GM18951 (cell line): ENCODE measurements around the gene FMNL3.
A peak's percentile ranks its signal among the peaks of the same experiment; 100 is the strongest.

Experiments
- POLR2A ChIP-seq: IDR thresholded peaks from 4 replicates; pipeline ENCODE4 v1.6.1; 2011; ENCODE audit warnings: mild to moderate bottlenecking; ENCODE audit not compliant: insufficient read length, insufficient read depth; ENCODE audit errors: extremely low read depth
- in situ Hi-C: fragments of 300-500 bp; cut with MboI; formaldehyde crosslinking; loops from one replicate; pipeline ENCODE4 v1.12.0; 2022; ENCODE audit warnings: low sequenced_read_pairs, mixed read lengths, inconsistent platforms; ENCODE audit not compliant: unreplicated experiment

The FMNL3 gene

DNA sequence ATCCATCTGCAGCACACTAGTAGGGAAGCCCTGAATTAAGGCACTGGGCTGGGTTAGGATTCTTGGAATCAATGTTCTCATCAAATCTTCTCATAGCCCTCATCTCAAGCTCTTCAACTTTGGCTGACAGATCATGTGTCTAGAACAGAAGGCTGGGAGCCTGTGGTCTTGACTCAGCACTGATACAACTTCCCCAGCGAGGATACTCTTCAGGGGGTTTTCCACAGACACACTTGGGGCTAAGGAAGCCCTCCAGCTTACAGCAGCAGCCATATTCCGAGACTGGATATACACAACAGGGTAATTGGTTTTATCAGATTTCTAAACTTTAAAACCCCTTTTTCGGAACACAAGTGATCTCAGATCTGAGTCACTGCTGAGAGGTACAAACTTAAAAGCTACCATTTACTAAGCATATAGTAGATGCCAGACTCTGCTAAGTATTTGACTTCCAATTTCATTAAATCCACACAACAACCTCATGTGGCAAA, 3.5 kb downstream of the FMNL3 start:
- in situ Hi-C loops: no loop called here
- TF ChIP-seq POLR2A: peak; percentile 26

DNA sequence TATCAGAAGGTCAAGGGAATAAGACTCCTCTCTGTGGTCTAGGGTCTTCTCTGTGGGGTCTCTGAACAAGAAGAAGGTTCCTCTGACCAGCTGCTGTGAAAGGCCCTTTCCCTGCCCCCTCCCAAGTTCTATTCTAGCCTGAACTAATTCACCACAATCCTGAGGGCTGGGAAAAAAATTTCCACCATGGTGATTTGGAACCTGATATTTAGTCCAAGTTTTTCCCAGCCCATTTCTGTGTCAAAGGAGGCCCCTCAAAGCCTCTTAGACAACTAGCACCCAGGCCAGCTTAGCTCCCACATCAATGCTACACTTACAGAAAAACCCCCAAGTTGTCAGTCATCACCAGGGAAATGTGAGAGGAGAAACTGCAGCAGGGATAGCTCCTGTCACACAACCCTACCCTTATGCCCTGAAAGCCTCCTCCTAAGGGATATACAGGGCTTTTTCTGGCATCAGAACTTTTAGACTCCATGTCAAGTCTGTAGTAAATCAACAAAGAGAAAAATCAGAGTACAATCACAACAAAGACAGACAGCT, 4.5 kb downstream of the FMNL3 start:
- in situ Hi-C loops: no loop called here

GRCh38 chr12:49702009-49702408, 5.2 kb downstream of the FMNL3 start:
- TF ChIP-seq POLR2A: no peak
- in situ Hi-C loops: no loop called here

More for the DNA sequence above, 4.5 kb downstream of the FMNL3 start:
- TF ChIP-seq POLR2A: no peak

- in situ Hi-C loops: no loop called here
These were observed 8.3 kb downstream of the FMNL3 start for GRCh38 chr12:49698619-49699545.

GRCh38 chr12:49697808-49698207, 9.4 kb downstream of the FMNL3 start:
- in situ Hi-C loops: no loop called here
- TF ChIP-seq POLR2A: no peak

More at GRCh38 chr12:49698619-49699545, 8.3 kb downstream of the FMNL3 start:
- TF ChIP-seq POLR2A: no peak

- no peak for TF ChIP-seq POLR2A
- in situ Hi-C loops: no loop called here
These were observed 10.5 kb downstream of the FMNL3 start for GRCh38 chr12:49696723-49697122.

DNA sequence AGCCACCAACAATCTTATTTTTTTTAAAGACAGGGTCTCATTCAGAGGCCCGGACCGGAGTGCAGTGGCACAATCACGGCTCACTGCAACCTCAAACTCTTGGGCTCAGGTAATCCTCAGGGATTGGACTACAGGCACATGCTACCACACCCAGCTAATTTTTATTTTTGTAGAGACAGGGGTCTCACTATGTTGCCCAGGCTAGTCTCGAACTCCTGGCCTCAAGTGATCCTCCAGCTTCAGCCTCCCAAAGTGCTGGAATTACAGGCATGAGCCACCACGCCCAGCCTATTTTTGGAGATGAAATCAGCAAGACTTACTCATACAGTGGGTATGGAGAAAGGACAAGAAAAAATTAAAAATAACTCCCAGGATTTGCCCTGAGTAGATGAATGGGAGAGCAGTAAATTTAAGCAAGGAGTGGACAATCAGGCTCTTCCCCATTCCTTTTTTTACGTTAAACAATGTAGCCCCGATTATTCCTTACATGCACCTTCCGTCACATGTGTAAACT, 13.2 kb downstream of the FMNL3 start:
- in situ Hi-C loops: no loop called here
- TF ChIP-seq POLR2A: no peak

- in situ Hi-C loops: no loop called here
- no peak for TF ChIP-seq POLR2A
These were observed 14.4 kb downstream of the FMNL3 start for GRCh38 chr12:49692851-49693250.

DNA sequence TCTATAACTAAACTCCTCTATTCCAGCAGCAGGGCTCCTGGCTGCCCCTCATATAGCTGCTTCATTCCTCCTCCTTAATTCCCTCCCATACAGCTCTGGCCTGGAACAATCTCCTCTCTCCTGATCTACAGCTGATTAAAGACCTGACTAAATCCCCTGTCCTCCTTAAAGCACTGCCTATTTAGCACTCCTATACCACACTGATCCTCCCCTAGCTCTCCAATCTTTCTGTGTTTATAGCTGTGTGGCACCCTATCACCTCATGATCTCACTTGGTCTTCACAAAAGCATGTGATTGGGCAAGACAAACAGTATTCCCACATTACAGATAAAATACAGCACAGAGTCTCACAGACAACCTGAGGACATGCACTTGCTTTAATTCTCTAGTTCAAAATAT, 17.4 kb downstream of the FMNL3 start:
- in situ Hi-C loops: no loop called here
- TF ChIP-seq POLR2A: no peak

DNA sequence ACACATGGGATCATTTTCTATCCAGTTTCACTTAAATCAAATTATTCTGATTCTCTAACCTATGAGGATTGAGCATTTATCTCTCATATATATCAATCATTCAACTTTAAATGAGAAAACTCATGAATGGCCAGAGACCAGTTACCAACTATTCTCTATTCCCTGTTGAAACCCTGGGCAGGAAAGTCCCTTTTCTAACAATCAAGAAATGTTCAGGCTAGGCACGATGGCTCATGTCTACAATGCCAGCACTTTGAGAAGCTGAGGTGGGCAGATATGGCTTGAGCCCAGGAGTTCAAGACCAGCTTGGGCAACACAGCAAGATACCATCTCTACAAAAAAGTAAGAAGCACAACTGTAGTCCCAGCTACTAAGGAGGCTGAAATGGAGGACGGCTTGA, 18.0 kb downstream of the FMNL3 start:
- no peak for TF ChIP-seq POLR2A
- in situ Hi-C loops: no loop called here

DNA sequence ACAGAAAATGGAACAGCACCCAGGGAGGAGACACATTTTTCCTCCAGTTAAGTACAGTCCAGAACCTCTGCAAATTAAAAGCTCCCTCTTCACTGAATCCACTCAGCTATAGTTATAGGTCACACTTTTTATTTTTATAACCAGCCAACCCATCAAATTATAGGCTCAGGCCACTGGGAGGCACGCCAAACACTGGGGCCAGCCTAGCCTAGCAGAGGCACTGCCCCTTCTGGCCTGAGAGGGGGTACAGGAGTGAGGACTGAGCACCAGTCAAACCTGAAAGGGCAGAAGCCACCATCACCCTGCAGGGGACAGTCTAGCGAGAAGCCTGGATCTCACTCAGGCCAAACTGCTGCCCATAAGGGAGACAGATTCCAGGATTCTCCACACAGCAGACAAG, 19.3 kb downstream of the FMNL3 start:
- in situ Hi-C loops: no loop called here
- no peak for TF ChIP-seq POLR2A

GRCh38 chr12:49684310-49684854, 22.8 kb downstream of the FMNL3 start:
- TF ChIP-seq POLR2A: no peak

GRCh38 chr12:49683599-49684309, 23.5 kb downstream of the FMNL3 start:
- in situ Hi-C loops: no loop called here
- no peak for TF ChIP-seq POLR2A

More at GRCh38 chr12:49684310-49684854, 22.8 kb downstream of the FMNL3 start:
- in situ Hi-C loops: no loop called here
